NCI-H446 treated with DMSO at 0.1 percent for 48 hours (cell line): ENCODE measurements around the gene CD84.
"Not testable (repeated sequence)": the region's sequence is repeated elsewhere in the genome, so short reads cannot be mapped to it uniquely, and the experiment has no call there.

Source experiments
- DNase-seq: peaks from one replicate; lab custom pipeline; 2025; lab: John Stamatoyannopoulos, UW

Gene CD84

DNA sequence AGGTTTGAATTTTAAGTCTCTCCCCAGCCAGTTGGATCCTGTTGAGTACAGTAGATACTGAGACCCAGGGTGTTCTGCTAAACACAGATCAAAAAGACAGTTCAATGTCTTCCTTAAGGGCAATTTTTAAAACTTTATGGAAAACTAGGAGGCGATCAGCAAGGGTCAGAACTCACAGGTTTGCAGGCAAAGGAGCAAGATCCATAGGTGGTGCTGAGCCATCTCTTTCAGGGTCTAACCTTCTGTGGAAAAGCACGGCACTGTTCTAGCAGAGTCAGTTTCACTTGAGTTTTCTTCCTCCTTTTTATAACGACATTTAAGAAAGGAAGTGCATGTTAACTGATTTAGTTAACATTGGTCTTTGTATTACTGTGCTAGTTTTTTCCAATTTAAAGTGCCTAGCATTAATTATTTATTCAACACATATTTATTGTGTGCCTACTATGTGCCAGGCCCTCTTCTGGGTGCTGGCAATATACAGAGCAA lies at the start of gene CD84:
CD84 (minus strand) TSS at position 281 of the 486 bp plus-strand sequence; CDS start at position 222, 59 bp downstream.
- no peak for DNase-seq

- DNase-seq, result no peak
These were observed 49.5 kb upstream of the CD84 start for GRCh38 chr1:160628799-160629263.

DNA sequence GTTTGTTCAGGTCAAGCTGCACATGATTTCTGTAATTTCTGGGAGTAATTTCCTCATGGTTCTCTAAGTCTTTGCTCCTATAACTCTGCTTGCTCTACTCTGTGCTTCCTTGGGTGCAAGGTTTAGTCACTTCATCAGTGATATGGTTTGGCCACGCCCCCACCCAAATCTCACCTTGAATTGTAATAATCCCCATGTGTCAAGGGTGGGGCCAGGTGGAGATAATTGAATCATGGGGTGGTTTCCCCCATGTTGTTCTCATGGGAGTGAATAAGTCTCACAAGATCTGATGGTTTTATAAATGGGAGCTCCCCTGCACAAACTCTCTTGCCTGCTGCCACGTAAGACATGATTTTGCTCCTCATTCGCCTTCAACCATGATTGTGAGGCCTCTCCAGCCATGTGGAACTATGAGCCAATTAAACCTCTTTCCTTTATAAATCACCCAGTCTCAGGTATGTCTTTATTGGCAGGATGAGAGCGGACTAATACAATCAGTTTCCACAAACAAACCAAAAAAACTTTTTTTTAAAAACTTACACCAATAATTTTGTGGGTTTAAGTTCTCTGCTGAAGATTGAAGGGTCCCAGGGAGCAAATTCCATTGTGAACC lies 48.5 kb upstream of the CD84 start:
- DNase-seq, result not testable (repeated sequence)

GRCh38 chr1:160626509-160627342 lies 47.4 kb upstream of the CD84 start:
- DNase-seq, result no peak

DNA sequence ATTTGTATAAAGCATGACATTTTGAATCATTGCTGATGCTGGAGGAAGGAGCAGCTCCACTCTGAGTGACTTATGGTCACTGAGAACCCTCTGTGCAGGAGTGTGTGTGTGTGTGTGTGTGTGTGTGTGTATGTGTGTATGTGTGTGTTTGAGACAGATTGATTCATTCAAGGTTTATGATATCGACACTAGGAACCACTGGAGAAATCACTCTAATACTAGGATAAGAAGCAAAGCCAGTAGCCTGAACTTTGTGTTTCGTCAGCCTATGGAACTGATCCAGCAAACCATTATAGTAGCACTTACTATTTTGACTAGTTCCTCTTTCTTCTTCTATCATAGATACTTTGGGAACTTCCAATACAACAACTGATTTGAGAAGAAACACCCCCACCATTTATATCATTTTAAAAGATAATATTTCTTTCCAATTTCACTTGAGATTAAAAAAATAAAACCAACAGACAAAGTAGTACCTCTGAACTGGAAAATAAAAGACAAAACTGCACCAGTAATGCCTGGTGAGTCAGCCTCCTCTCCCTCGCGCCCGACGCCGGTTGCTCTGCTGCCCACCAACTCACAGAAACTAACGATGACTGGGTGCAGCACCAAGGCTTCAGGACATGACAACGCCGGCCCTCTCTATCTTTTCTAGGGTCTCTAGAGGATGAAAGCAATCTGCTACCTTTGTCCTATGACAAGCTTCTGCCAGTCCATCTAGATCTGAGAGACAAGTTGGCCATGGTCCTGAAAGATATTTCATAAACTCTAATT lies 46.6 kb upstream of the CD84 start:
- DNase-seq, result no peak

- DNase-seq, result no peak
These were observed 46.0 kb upstream of the CD84 start for GRCh38 chr1:160625321-160625720.

DNA sequence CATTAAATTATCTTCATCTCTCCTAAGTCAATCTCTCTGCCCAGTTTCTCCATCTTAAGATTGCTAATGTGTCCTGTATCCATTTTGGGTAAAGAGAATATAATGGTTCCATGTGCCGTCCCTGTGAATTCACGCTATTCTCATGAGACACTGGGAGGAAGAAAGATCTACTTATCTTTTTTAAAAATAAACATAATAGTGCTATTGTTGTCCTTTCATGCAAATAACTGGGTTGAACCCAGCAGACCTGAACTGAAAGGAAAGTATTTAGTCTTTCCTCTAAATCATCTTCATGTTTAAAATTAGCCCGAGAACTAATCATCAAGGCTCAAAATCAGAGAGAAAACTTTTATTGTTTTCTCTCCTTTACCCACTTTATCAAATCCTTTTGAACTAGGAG lies 45.2 kb upstream of the CD84 start:
- no peak for DNase-seq

DNA sequence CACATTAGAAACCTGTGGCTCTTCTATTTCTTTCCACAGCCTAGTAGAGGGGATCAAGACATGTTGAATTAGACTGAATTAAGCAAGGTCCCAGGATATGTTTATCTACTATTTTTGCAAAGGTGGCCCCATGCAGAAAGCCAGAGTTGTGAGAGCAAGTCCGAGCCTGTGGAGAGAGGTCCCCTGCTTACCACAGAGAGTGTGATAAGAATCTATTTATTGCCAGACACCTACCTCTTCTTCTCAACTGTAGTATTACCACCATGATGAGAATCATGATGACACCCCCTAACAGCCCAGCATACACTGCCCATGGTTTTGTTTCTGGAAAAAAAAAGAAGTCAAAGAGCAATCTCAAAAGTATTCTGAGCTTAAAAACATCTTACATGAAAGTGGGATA lies 44.6 kb upstream of the CD84 start:
- DNase-seq, result no peak

DNA sequence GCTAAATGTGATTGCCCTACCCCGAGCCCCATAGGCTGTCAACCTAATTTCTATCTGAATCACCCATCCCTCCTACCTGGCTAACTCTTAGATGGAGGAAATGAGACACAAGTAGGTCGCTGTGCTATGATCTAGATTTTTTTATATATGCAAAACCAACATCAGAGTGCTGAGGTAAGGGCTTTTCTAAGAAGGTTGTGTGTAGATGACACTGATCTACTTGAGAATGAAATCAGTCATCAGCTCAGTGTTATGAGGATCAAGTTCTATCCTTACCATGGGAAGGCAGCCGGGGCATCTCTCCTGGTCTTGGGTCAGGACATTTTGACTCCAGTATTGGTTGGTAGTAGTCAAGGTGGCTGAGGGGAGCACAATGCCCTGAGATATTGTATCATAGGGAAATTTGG lies 43.9 kb upstream of the CD84 start:
- DNase-seq, result no peak

DNA sequence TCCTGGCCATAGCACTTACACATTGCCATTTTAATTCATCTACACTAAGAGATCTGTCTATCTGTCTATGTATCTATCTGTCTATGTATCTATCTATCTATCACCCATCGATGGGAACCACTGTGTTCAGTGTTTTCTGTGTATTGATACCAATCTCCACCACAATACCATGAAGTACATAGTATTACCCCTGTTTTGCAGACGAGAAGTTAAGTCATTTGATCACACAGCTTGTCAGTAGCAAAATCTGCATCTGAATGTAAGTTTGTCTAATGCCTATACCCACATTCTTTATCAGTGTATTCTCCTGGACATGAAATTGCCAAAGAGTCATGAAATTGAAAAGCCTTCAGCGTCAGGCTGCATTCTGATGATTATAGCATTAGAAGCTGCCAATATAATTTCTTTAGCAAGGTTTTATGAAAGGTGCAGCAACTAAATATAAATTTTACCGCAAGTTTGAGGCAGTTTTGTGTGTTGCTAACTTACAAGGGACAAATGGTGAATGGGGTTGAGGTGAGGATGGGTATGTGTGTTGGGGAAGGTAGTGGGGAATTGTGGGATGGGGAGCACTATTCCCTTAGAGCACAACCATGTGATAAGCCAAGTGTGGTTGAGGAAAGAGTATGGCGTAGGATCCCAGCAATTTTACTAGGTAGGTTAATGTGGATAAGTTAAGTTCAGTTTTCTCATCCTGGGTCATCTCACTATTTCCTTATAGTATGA lies 43.4 kb upstream of the CD84 start:
- no peak for DNase-seq

GRCh38 chr1:160621633-160622413 lies 42.5 kb upstream of the CD84 start:
- no peak for DNase-seq

DNA sequence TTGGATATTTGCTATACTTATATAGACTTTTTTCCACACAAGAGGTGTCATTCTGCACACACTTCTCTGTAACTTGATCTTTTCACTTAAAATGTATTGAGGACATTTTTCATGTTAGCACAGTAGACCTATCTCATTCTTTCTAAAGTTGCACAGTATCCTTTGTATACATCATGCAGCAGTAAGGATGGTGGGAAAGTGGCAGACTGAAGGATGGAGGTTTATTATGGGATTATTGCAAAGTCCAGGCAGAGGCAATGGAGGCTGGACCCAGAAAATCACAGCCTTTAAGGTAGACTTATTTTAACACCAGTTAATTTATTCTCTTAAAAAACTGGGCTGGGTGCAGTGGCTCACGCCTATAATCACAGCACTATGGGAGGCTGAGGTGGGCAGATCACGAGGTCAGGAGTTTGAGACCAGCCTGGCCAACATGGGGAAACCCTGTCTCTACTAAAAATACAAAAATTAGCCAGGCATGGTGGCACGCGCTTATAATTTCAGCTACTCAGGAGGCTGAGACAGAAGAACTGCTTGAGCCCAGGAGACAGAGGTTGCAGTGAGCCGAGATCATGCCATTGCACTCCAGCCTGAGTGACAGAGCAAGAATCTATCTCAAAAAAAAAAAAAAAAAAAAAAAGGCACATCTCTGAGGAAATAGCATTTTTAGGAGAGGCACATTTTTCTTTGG lies 41.8 kb upstream of the CD84 start:
- DNase-seq, result no peak

GRCh38 chr1:160619742-160620277 lies 40.5 kb upstream of the CD84 start:
- no peak for DNase-seq

GRCh38 chr1:160618763-160619274 lies 39.5 kb upstream of the CD84 start:
- DNase-seq, result no peak

DNA sequence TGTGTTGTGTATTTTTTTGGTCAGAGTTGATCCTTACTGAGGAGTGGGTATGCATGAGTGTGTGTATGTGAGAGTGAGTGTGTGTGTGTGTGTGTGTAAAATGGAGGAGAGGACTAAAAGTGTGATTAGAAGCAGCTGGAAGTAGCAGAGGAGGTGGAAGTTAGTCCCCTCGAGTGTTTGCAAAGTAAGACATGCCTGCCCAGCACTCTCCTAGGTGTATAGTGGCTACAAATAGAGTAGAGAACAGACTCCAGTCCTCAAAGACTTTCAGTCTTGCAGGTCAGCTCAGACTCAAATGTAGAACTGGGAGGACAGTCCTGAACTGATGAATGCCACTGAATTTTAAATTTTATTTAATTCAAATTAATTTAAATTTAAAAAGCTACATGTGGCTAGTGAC lies 39.0 kb upstream of the CD84 start:
- no peak for DNase-seq

- no peak for DNase-seq
These were observed 36.4 kb upstream of the CD84 start for GRCh38 chr1:160615660-160616059.

- no peak for DNase-seq
These were observed 35.1 kb upstream of the CD84 start for GRCh38 chr1:160614410-160614809.

DNA sequence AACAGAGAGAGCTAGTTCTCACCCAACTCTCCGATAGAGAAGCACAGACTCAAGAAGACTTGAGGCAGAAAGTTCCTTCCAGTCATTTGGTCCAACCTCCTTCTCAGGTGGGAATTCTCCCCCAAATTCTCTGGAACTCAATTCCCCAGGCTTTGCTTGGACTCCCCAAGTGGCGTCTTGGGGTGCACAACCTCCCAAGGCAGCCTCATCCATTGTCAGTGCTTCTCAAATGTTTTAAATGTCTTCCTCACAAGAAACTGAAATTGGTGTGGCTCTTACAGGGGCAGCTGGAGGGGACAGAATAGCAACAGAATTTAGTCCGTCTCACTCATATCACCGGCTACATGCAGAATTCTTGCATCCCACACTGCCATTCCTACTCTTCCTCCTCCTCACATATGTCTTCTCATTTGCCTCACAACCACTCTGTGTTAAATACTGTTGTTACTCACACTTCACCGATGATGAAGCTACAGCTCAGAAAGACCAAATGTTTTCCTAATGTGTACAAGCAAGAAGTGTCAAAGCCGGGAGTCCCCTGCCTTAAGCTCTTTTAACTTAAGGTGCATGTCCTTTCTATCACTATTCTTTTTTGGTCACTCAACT lies 33.4 kb upstream of the CD84 start:
- DNase-seq, result no peak

DNA sequence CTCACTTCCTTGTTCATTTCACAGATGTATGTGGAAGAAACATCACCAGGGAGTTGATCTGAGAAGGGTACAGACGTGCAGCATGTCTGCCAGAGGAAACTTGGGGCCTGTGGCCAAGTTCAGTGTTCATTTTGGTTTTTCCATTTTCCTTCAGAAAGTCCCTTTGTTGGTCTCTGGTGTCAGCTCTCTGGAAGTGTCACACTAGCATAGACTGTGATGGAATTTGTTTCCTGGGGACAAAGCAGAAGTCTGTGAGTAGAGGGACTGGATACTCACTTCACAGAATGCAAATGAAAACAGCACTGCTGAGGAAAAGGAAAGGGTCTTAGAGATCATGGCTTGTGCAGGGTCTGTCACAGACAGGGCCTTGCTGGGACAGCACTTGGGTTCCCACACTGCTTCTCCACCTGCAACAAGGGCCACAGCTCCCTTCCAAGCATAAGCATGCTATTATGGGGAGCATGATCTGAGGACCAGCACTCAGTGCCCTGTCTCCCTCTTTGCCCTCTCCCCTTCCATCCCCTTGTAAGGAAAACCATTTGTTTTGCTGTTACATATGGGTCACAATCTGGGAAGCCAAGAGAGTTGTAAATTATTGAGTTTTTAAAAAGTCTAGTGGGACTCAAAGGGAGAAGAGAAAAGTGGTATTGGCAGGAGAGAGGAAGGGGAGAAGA lies 31.4 kb upstream of the CD84 start:
- no peak for DNase-seq
